GM19239 (cell line): ENCODE measurements around the gene GABRG3.

Experiments
- DNase-seq: peaks from one replicate; pipeline ENCODE4 v3.0.0; 2011; ENCODE audit warnings: low spot score; ENCODE audit not compliant: insufficient read length
- FAIRE-seq: peaks from 2 replicates; lab custom pipeline; 2011; peaks lifted over from hg19 to GRCh38; lab: Jason Lieb, UNC

Gene GABRG3

GRCh38 chr15:27091270-27091940 lies 120.4 kb downstream of the GABRG3 start:
- DNase-seq: no peak
- FAIRE-seq: no peak

GRCh38 chr15:27092390-27092789 lies 121.4 kb downstream of the GABRG3 start:
- FAIRE-seq: no peak
- DNase-seq: no peak

GRCh38 chr15:27094235-27094634 lies 123.3 kb downstream of the GABRG3 start:
- DNase-seq: no peak
- no peak for FAIRE-seq

GRCh38 chr15:27095886-27096624 lies 125.1 kb downstream of the GABRG3 start:
- no peak for DNase-seq
- no peak for FAIRE-seq

- no peak for FAIRE-seq
- DNase-seq: no peak
Observed at GRCh38 chr15:27097506-27097905, 126.5 kb downstream of the GABRG3 start.

- FAIRE-seq (no peak), DNase-seq (no peak)
Observed at GRCh38 chr15:27101982-27102381, 131.0 kb downstream of the GABRG3 start.

- no peak for FAIRE-seq
- no peak for DNase-seq
Observed at GRCh38 chr15:27111323-27111722, 140.3 kb downstream of the GABRG3 start.

- DNase-seq (no peak), FAIRE-seq (no peak)
Observed at GRCh38 chr15:27114473-27114872, 143.5 kb downstream of the GABRG3 start.

- no peak for FAIRE-seq
Observed at GRCh38 chr15:27119695-27120266, 148.8 kb downstream of the GABRG3 start.

GRCh38 chr15:27121672-27122071 lies 150.7 kb downstream of the GABRG3 start:
- DNase-seq (no peak), FAIRE-seq (no peak)

More at GRCh38 chr15:27119695-27120266, 148.8 kb downstream of the GABRG3 start:
- DNase-seq: no peak

GRCh38 chr15:27123291-27123690 lies 152.3 kb downstream of the GABRG3 start:
- FAIRE-seq: no peak
- DNase-seq: no peak

- no peak for FAIRE-seq
- DNase-seq: no peak
Observed at GRCh38 chr15:27123808-27124207, 152.8 kb downstream of the GABRG3 start.

GRCh38 chr15:27124287-27124871 lies 153.4 kb downstream of the GABRG3 start:
- FAIRE-seq: no peak
- DNase-seq: no peak

GRCh38 chr15:27125185-27125584 lies 154.2 kb downstream of the GABRG3 start:
- FAIRE-seq (no peak), DNase-seq (no peak)

GRCh38 chr15:27126449-27126848 lies 155.5 kb downstream of the GABRG3 start:
- DNase-seq: no peak
- FAIRE-seq: no peak

GRCh38 chr15:27127815-27128570 lies 157.0 kb downstream of the GABRG3 start:
- DNase-seq (no peak), FAIRE-seq (no peak)

GRCh38 chr15:27133249-27133648 lies 162.3 kb downstream of the GABRG3 start:
- no peak for FAIRE-seq
- DNase-seq: no peak

GRCh38 chr15:27134481-27134880 lies 163.5 kb downstream of the GABRG3 start:
- DNase-seq (no peak), FAIRE-seq (no peak)

GRCh38 chr15:27135151-27135550 lies 164.2 kb downstream of the GABRG3 start:
- FAIRE-seq (no peak), DNase-seq (no peak)

- DNase-seq (no peak), FAIRE-seq (no peak)
Observed at GRCh38 chr15:27137127-27137526, 166.1 kb downstream of the GABRG3 start.
